GM23248 (cell line): Measurements from ENCODE around the gene RAB28.

Experiments used
- EZH2 ChIP-seq: fragments of 200-600 bp; sonication (generic); IDR thresholded peaks from 2 replicates; pipeline ENCODE4 v1.6.1; 2018; ENCODE audit warnings: antibody characterized with exemption, mild to moderate bottlenecking; ENCODE audit not compliant: insufficient read depth, poor library complexity, severe bottlenecking
- EZH2phosphoT487 ChIP-seq: fragments of 200-600 bp; sonication (generic); IDR thresholded peaks from 2 replicates; pipeline ENCODE4 v1.6.1; 2018; ENCODE audit warnings: antibody characterized with exemption, moderate library complexity, mild to moderate bottlenecking, low read depth; ENCODE audit not compliant: insufficient read depth

DNA sequence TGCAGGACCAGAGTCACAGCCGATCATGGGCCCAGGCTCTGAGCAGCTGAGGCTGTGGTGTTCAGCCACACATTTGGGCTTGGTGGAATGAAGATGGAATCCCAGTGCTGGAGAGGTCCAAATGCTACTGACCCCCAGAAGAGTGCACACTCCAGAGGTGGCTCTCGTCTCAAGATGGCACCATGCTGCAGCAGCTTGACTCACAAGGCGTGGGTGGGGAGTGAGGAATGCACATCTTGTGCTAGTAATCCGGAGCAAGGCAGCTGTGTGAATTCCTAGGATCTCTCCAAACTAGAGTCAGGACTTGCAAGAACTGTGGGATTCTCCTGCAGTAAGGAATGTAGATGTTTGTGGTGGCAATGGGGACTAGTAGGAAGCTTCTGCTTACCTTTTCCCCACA lies 28.7 kb downstream of the RAB28 start:
- TF ChIP-seq EZH2 (no peak), EZH2phosphoT487 (no peak)
